ENCODE measurements around the gene ZNF133.

DNA sequence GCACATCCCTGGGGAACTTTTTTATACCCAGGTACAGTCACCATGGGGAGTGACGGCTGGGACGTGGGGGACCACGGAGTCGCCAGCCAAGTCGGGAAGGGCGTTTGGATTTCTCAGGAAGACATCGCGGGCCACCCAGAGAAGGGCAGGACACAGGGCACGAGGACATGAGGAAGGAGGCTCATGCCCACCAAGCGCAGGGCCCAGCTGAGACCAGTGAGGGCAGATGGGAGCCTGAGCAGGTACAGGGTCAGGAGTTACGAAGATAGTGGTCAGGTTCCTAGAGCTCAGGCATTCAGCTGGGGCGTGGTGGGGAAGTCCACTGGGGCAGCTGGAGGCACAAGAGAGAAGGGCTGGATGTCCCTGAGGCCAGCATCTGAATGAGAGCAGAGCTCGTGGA, 74.6 kb downstream of the ZNF133 start:
- no peak for TF ChIP-seq EZH2phosphoT487 (IDR thresholded peaks at IDR 0.05; ENCODE audit: borderline replicate concordance, low read length)
- TF ChIP-seq, protein P1, sequence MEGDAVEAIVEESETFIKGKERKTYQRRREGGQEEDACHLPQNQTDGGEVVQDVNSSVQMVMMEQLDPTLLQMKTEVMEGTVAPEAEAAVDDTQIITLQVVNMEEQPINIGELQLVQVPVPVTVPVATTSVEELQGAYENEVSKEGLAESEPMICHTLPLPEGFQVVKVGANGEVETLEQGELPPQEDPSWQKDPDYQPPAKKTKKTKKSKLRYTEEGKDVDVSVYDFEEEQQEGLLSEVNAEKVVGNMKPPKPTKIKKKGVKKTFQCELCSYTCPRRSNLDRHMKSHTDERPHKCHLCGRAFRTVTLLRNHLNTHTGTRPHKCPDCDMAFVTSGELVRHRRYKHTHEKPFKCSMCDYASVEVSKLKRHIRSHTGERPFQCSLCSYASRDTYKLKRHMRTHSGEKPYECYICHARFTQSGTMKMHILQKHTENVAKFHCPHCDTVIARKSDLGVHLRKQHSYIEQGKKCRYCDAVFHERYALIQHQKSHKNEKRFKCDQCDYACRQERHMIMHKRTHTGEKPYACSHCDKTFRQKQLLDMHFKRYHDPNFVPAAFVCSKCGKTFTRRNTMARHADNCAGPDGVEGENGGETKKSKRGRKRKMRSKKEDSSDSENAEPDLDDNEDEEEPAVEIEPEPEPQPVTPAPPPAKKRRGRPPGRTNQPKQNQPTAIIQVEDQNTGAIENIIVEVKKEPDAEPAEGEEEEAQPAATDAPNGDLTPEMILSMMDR (IDR thresholded peaks at IDR 0.05; ENCODE audit: low read depth, low read length, poor library complexity, severe bottlenecking): no peak
